Epithelial cell of proximal tubule (primary cell): ENCODE results near the gene DUSP7. TPM values are rescaled to one million over a fixed set of nuclear protein-coding genes. Genes with fewer than 3 reads are reported as not detected.

Experiments
- DNase-seq: peaks from one replicate; pipeline ENCODE4 v3.0.0-alpha.2; 2011; ENCODE audit warnings: low read depth
- H3K4me3 ChIP-seq: 2 replicates; pipeline ENCODE4 v1.5.1; 2011; ENCODE audit warnings: low read depth, mild to moderate bottlenecking, low read length
- CTCF ChIP-seq: conservative IDR thresholded peaks from 2 replicates; pipeline ENCODE4 v1.5.1; 2012; ENCODE audit warnings: low read depth, mild to moderate bottlenecking, low read length
- total RNA-seq: library from RNA; depleted of rRNA; stranded (reverse); fragments of >200 nt; gene quantifications from 2 replicates; pipeline ENCODE4 v1.2.3, GENCODE V29; 2015

DUSP7 gene
- total RNA-seq, 1 donor from 2014 or later = 23.7 TPM

- TF ChIP-seq CTCF = no peak
- H3K4me3 ChIP-seq = no peak overlapping the region
- no peak for DNase-seq
Measured at GRCh38 chr3:52023101-52023770, 33.1 kb downstream of the DUSP7 start.

- H3K4me3 ChIP-seq = no peak overlapping the region
- TF ChIP-seq CTCF = no peak
- no peak for DNase-seq
Measured at GRCh38 chr3:52022323-52023100, 33.9 kb downstream of the DUSP7 start.

GRCh38 chr3:52021489-52022268 lies 34.7 kb downstream of the DUSP7 start:
- H3K4me3 ChIP-seq = no peak overlapping the region
- DNase-seq = no peak
- TF ChIP-seq CTCF = no peak

GRCh38 chr3:52020796-52021195 lies 35.6 kb downstream of the DUSP7 start:
- H3K4me3 ChIP-seq = no peak overlapping the region

GRCh38 chr3:52019352-52020080 lies 36.9 kb downstream of the DUSP7 start:
- H3K4me3 ChIP-seq = no peak overlapping the region
- DNase-seq = no peak
- no peak for TF ChIP-seq CTCF

More at GRCh38 chr3:52020796-52021195, 35.6 kb downstream of the DUSP7 start:
- TF ChIP-seq CTCF = no peak
- DNase-seq = no peak

GRCh38 chr3:52018319-52019000 lies 37.9 kb downstream of the DUSP7 start:
- TF ChIP-seq CTCF = no peak

More at GRCh38 chr3:52018319-52019000, 37.9 kb downstream of the DUSP7 start:
- no peak for DNase-seq
- no peak overlapping the region for H3K4me3 ChIP-seq
